GM21737 (cell line): Measurements from ENCODE around the gene OR2T33.
"Not testable (repeated sequence)": the region's sequence is repeated elsewhere in the genome, so short reads cannot be mapped to it uniquely, and the experiment has no call there.

Experiments
- ATAC-seq: cut with Tn5 transposase; IDR thresholded peaks from one replicate; pipeline ENCODE4 v1.9.1; 2021; ENCODE audit warnings: mild to moderate bottlenecking, moderate library complexity; ENCODE audit not compliant: unreplicated experiment

Gene OR2T33

DNA sequence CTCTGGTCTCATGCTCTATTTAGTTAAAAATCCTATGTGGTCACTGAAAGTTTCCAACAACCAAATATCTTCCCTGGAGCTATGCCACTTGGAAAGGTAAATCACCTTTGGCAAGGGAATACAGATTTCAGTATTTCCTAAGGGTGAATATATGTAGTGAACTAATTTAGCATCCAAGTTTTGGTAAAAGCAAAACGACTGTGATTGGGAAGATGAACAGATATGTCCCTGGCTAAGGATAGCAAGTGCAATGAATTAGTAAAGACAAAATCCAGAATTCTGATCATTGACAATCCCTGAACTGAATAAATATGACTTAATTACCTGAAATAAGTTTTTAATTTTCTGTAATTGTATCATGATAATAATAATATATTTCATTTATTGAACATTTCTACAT is at the start of gene OR2T33:
OR2T33 (minus strand) TSS at position 101 of the 400 bp plus-strand sequence. CDS start 4,162 bp downstream, outside the sequence.
- no peak for ATAC-seq

GRCh38 chr1:248324468-248324867 is 46.7 kb upstream of the OR2T33 start, which contains the start of gene OR2M7:
TSS of gene OR2M7 (minus strand) at chr1:248324568. CDS start at chr1:248324568, 0 bp downstream.
- no peak for ATAC-seq

DNA sequence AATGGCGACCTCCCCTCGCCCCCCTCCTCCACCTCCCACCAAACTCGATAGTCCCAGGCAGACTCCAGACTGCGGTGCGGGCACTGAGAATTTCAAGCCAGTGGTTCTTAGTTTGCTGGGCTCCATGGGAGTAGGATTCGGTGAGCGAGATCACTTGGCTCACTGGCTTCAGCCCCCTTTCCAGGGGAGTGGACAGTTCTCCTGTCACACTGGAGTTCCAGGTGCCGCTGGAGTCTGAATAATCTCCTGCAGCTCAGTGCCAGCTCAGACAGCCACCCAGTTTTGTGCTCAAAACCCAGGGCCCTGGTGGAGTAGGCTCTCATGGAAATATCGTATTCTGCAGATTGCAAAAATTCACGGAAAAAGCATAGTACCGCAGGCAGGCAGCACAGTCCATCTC is 39.0 kb upstream of the OR2T33 start:
- no peak for ATAC-seq

- not testable (repeated sequence) for ATAC-seq
Measured at GRCh38 chr1:248306740-248307139, 29.0 kb upstream of the OR2T33 start.

DNA sequence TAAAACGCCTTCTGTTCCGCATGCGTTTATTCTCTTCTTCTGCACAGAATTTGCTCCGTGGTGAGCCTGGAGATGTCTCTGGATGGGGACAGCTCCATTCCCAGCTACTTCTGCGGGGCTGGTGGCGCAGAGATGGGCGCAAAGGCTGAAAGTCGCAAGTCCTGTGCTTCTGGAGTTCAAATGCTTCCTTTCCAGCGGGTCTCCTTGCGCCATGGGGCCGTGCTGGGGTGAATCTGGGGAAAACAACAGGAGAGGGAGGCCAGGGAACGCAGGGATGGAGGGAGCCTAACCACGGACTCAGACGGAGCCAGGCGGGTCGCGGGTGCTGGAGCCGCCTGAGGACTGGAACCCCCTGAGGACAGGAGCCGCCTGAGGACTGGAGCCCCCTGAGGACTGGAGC is 28.3 kb upstream of the OR2T33 start:
- no peak for ATAC-seq

- not testable (repeated sequence) for ATAC-seq
Measured at GRCh38 chr1:248305672-248306071, 27.9 kb upstream of the OR2T33 start.

DNA sequence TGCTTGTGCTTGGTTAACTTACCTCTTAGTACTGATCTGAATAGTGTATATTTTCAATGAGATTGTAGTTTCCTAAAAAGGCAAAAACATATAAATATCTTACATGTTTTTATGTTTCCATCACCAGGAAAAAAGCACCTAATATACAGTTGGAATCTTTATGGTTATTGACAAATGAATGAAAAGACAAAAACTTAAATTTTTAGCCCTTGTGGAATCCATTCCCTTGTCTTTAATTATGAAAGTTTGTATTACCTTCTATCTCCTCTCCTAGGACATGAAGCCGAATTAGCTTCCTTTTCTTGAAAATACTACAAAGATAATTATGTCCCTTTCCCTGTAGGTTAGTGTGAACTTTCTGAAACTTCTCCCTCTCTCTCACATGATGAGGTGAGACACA is 25.5 kb upstream of the OR2T33 start, which contains the start of gene OR2T12:
OR2T12 (minus strand) TSS at position 101 of the 400 bp plus-strand sequence. CDS start 7,846 bp downstream, outside the sequence.
- no peak for ATAC-seq

DNA sequence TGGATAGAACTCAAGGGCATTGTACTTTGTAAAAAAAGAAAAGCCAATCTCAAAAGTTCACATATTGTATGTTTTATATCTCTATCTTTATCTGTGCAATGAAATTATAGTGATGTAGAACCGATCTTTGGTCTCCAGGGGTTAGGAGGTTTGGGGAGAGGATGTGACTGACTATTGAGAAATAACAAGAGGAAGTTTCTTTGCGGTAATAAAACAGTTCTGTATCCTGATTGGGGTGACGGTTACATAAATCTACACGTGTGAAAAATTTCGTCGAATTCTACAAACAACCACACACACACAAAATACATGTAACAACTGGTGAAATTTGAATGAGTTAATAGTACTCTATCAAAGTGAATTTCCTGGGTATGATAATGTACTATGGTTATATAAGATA is 10.6 kb upstream of the OR2T33 start:
- ATAC-seq = no peak

DNA sequence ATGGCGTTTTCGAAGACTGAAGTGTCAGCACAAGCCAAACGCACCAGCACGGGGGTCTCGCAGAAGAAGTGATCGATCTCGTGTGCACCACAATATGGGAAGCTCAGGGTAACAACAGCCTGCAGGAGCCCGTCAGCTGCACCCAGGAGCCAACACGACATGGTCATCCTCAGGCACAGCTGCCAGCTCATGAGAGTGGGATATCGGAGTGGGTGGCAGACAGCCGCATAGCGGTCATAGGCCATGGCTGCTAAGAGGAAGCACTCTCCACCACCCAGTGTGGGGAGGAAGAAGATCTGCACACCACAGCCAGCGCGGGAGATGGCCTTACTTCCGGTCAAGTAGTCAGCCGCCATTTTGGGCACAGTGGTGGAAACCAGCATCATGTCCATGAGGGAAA is 4.6 kb downstream of the OR2T33 start:
- ATAC-seq = not testable (repeated sequence)

- no peak for ATAC-seq
Measured at GRCh38 chr1:248268178-248268577, 9.6 kb downstream of the OR2T33 start.

DNA sequence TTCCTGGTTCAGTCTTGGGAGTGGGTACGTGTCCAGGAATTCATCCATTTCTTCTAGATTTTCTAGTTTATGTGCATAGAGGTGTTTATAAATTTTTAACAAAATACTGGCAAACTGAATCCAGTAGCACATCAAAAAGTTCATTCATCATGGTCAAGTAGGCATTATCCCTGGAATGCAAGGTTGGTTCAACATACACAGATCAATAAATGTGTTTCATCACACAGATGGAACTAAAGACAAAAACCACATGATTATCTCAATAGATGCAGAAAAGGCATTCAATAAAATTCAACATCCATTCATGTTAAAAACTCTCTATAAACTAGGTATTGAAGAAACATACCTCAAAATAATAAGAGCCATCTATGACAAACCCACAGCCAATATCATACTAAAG is 18.5 kb downstream of the OR2T33 start:
- ATAC-seq = not testable (repeated sequence)

- ATAC-seq = peak; percentile 82
Measured at GRCh38 chr1:248243204-248243603, 34.6 kb downstream of the OR2T33 start.

GRCh38 chr1:248239478-248239877 is 38.3 kb downstream of the OR2T33 start:
- ATAC-seq = no peak

GRCh38 chr1:248231117-248231516 is 46.7 kb downstream of the OR2T33 start, which contains the start of gene OR2M4:
TSS of gene OR2M4 (plus strand) at chr1:248231417. CDS start at chr1:248238929, 7,512 bp downstream.
- no peak for ATAC-seq

DNA sequence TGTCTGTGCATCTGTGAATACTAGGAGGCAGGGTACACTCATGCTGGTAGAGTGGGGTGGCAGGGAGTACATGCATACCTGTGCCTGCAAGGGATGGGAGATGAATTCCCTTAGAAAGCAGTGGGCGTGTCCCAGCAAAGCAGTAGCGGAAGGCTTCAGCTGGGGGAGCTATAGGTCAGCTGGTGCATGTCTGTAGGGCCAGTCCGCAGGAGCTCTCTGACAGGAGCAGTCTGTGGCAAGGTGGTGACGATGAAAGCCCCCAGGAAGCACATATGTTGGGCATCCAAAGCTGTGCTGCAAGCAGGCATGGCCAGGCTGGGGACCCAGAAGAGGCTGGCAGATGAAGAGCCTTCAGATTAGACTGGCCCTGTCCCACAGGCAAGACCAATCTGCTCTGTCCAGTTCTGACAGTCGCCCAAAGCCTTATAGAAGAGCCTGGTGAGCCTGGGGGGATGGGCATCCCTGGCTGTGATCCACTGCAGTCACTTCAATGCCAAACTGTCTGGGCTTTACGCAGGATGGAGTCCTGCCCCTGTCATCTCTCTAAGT is 48.3 kb downstream of the OR2T33 start:
- ATAC-seq = no peak

- no peak for ATAC-seq
Measured at GRCh38 chr1:248225537-248225936, 52.2 kb downstream of the OR2T33 start.
